CD4-positive, alpha-beta T cell (primary cell): ENCODE measurements around the gene CEP170B. TPM values are rescaled to one million over a fixed set of nuclear protein-coding genes. Genes with fewer than 3 reads are reported as not detected.

Experiments
- ATAC-seq: fragments of 200-7000 bp; cut with Tn5 transposase; one replicate; pipeline ENCODE4 v1.10.0; 2022; ENCODE audit warnings: mild to moderate bottlenecking; ENCODE audit not compliant: poor library complexity
- CTCF ChIA-PET: fragments of 350-600 bp; sonication (Branson Sonifier 250); formaldehyde crosslinking; loops from one replicate; lab custom pipeline; 2021; ENCODE audit warnings: antibody characterized with exemption, inconsistent platforms; lab: Charles Lee
- POLR2A ChIA-PET: fragments of 350-600 bp; sonication (Branson Sonifier 250); formaldehyde crosslinking; loops from one replicate; lab custom pipeline; 2021; ENCODE audit warnings: antibody characterized with exemption, inconsistent platforms; lab: Charles Lee
- DNase-seq, 14 experiments: peaks; one replicate each; pipeline ENCODE4 v3.0.0-alpha.2; 2013 to 2020; ENCODE audit warnings: mixed read lengths in 2 of 14
- H3K27ac ChIP-seq, 2 donors: one replicate each; pipeline versions ENCODE4 v1.5.1 to v1.7.0; 2013; ENCODE audit warnings: low read length in 2 of 2, low read depth in 1 of 2, mild to moderate bottlenecking in 1 of 2
- H3K27me3 ChIP-seq, 2 experiments: 1 replicate in 1 of 2; 2 replicates in 1 of 2; pipeline versions ENCODE4 v1.6.1 to v1.7.0; 2013; ENCODE audit warnings: low read length in 2 of 2, control low read depth in 1 of 2, mild to moderate bottlenecking in 1 of 2, moderate library complexity in 1 of 2; ENCODE audit not compliant: insufficient read depth in 2 of 2, control insufficient read depth in 1 of 2
- H3K36me3 ChIP-seq: one replicate; pipeline ENCODE4 v1.6.1; 2013; ENCODE audit warnings: low read length, control low read depth; ENCODE audit not compliant: insufficient read depth
- H3K4me1 ChIP-seq: one replicate; pipeline ENCODE4 v1.6.1; 2013; ENCODE audit warnings: low read length, control low read depth; ENCODE audit not compliant: insufficient read depth
- H3K4me3 ChIP-seq: one replicate; pipeline ENCODE4 v1.5.1; 2013; ENCODE audit warnings: mild to moderate bottlenecking, low read length, moderate library complexity
- H3K9me3 ChIP-seq, 2 experiments: 1 replicate in 1 of 2; 2 replicates in 1 of 2; pipeline versions ENCODE4 v1.6.1 to v1.7.0; 2013; ENCODE audit warnings: low read length in 2 of 2, mild to moderate bottlenecking in 2 of 2, control low read depth in 1 of 2, moderate library complexity in 1 of 2; ENCODE audit not compliant: control insufficient read depth in 1 of 2, insufficient read depth in 1 of 2
- H3K27ac Mint-ChIP-seq: one replicate; pipeline ENCODE4 v1.8.0; 2020; ENCODE audit warnings: mixed read lengths
- H3K27me3 Mint-ChIP-seq: one replicate; pipeline ENCODE4 v1.8.0; 2021; ENCODE audit warnings: mixed read lengths
- H3K36me3 Mint-ChIP-seq: one replicate; pipeline ENCODE4 v1.8.0; 2021; ENCODE audit warnings: low read depth, mixed read lengths
- H3K4me1 Mint-ChIP-seq: one replicate; pipeline ENCODE4 v1.8.0; 2021; ENCODE audit warnings: low read depth, mixed read lengths
- H3K4me3 Mint-ChIP-seq: one replicate; pipeline ENCODE4 v1.8.0; 2020; ENCODE audit warnings: mild to moderate bottlenecking, mixed read lengths
- H3K9me3 Mint-ChIP-seq: one replicate; pipeline ENCODE4 v1.8.0; 2020; ENCODE audit warnings: mixed read lengths
- CTCF ChIP-seq: fragments of 200-600 bp; IDR thresholded peaks from one replicate; pipeline ENCODE4 v1.8.0; 2022; ENCODE audit warnings: antibody characterized with exemption, mild to moderate bottlenecking
- intact Hi-C, 2 experiments: fragments of 100-400 bp; cut with DNase I in 1 of 2; cut with micrococcal nuclease in 1 of 2; formaldehyde crosslinking; loops; one replicate each; pipeline versions ENCODE4 v1.15.1 to v1.9.0; 2023 to 2025; cut with DNase I, micrococcal nuclease
- total RNA-seq, 174 experiments: library from RNA in 2 of 174; stranded (reverse) in 2 of 174; gene quantifications; one replicate each; pipeline ENCODE4 v1.2.3 and lab custom pipeline; 2021 to 2026

Gene CEP170B
- total RNA-seq, 2 experiments from 2014 or later = 4.4 to 4.7 TPM

GRCh38 chr14:104908303-104908702, 43.2 kb downstream of the CEP170B start:
- Mint-ChIP-seq H3K9me3 (no peaks in the 10 kb centered on the region), H3K4me1 (no peaks in the 10 kb centered on the region), H3K27ac (no peak overlapping the region), H3K36me3 (no peaks in the 10 kb centered on the region), H3K4me3 (no peak overlapping the region), H3K27me3 (peaks cover 47% of the 10 kb centered on the region)
- H3K4me3 ChIP-seq = no peak overlapping the region
- peaks cover 4 to 8% of the 10 kb centered on the region in 2 experiments for H3K9me3 ChIP-seq
- H3K4me1 ChIP-seq = no peaks in the 10 kb centered on the region
- no peak for TF ChIP-seq CTCF
- H3K27me3 ChIP-seq = peaks cover 4 to 14% of the 10 kb centered on the region in 2 experiments
- DNase-seq (no peak), ATAC-seq (no peak)
- intact Hi-C loops = no loop called here
- ChIA-PET CTCF (no interaction called here), POLR2A (no interaction called here)
- H3K36me3 ChIP-seq = no peaks in the 10 kb centered on the region
- H3K27ac ChIP-seq = no peak overlapping the region

GRCh38 chr14:104912053-104912452, 47.0 kb downstream of the CEP170B start:
- H3K27ac Mint-ChIP-seq = no peak overlapping the region

GRCh38 chr14:104913435-104913834, 48.4 kb downstream of the CEP170B start:
- H3K27me3 Mint-ChIP-seq = peaks cover 19% of the 10 kb centered on the region
- ATAC-seq = no peak
- no peaks in the 10 kb centered on the region for H3K4me1 ChIP-seq
- ChIA-PET POLR2A (no interaction called here), CTCF (no interaction called here)
- intact Hi-C loops = no loop called here
- no peaks in the 10 kb centered on the region for H3K36me3 Mint-ChIP-seq
- peaks cover 0 to 9% of the 10 kb centered on the region in 2 experiments for H3K27me3 ChIP-seq
- H3K36me3 ChIP-seq = no peaks in the 10 kb centered on the region
- DNase-seq = no peak
- H3K4me1 Mint-ChIP-seq = no peaks in the 10 kb centered on the region
- TF ChIP-seq CTCF = no peak
- no peak overlapping the region for H3K4me3 ChIP-seq
- H3K9me3 ChIP-seq = peaks cover 4 to 8% of the 10 kb centered on the region in 2 experiments
- no peak overlapping the region for H3K27ac Mint-ChIP-seq
- no peak overlapping the region for H3K4me3 Mint-ChIP-seq
- H3K27ac ChIP-seq = no peak overlapping the region
- H3K9me3 Mint-ChIP-seq = no peaks in the 10 kb centered on the region

More at GRCh38 chr14:104912053-104912452, 47.0 kb downstream of the CEP170B start:
- Mint-ChIP-seq H3K27me3 (peaks cover 31% of the 10 kb centered on the region), H3K4me3 (no peak overlapping the region), H3K4me1 (no peaks in the 10 kb centered on the region), H3K36me3 (no peaks in the 10 kb centered on the region), H3K9me3 (no peaks in the 10 kb centered on the region)
- CTCF ChIA-PET = no interaction called here
- no peaks in the 10 kb centered on the region for H3K36me3 ChIP-seq
- no peak for TF ChIP-seq CTCF
- ATAC-seq (no peak), DNase-seq (no peak)
- POLR2A ChIA-PET = no interaction called here
- peaks cover 0 to 9% of the 10 kb centered on the region in 2 experiments for H3K27me3 ChIP-seq
- H3K9me3 ChIP-seq = peaks cover 4 to 8% of the 10 kb centered on the region in 2 experiments
- H3K4me1 ChIP-seq = no peaks in the 10 kb centered on the region
- no peak overlapping the region for H3K27ac ChIP-seq
- intact Hi-C loops = no loop called here
- H3K4me3 ChIP-seq = no peak overlapping the region
